OCI-LY1 (cell line): Measurements from ENCODE around the gene SLC41A1.

Experiments used
- EZH2 ChIP-seq: fragments of 200-600 bp; sonication (generic), shearing (Covaris generic); IDR thresholded peaks from 2 replicates; pipeline ENCODE4 v1.8.0; 2017; ENCODE audit warnings: borderline replicate concordance, mixed run types, mild to moderate bottlenecking, antibody characterized with exemption, low read length, moderate library complexity, mixed read lengths
- TF ChIP-seq, protein P1 (sequence below): fragments of 200-600 bp; sonication (generic), shearing (Covaris generic); IDR thresholded peaks from 2 replicates; pipeline ENCODE4 v1.5.1; 2017; ENCODE audit warnings: mild to moderate bottlenecking, antibody characterized with exemption, low read length, moderate library complexity, mixed read lengths

DNA sequence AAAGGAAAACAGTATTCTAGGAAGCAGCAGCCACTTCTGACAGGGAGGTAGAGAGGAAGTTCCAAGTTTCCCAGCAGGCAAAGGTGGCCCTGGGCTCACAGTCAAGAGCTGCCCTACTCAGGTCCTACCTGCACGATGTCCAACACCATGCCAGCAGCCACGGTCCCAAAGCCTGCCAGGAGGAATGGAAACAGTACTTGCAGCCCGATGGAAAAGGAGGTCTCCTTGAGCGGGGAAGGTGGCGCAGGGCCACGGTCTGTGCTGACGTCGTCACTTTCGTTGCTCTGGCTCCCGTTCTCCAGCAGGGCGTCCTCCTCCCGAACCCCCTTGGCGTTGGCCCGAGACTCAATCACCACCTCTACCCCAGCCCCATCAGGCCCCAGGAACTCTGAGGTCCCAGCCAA, 3.1 kb downstream of the SLC41A1 start:
- TF ChIP-seq, protein P1, sequence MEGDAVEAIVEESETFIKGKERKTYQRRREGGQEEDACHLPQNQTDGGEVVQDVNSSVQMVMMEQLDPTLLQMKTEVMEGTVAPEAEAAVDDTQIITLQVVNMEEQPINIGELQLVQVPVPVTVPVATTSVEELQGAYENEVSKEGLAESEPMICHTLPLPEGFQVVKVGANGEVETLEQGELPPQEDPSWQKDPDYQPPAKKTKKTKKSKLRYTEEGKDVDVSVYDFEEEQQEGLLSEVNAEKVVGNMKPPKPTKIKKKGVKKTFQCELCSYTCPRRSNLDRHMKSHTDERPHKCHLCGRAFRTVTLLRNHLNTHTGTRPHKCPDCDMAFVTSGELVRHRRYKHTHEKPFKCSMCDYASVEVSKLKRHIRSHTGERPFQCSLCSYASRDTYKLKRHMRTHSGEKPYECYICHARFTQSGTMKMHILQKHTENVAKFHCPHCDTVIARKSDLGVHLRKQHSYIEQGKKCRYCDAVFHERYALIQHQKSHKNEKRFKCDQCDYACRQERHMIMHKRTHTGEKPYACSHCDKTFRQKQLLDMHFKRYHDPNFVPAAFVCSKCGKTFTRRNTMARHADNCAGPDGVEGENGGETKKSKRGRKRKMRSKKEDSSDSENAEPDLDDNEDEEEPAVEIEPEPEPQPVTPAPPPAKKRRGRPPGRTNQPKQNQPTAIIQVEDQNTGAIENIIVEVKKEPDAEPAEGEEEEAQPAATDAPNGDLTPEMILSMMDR: no peak
- no peak for TF ChIP-seq EZH2
